ENCODE data around the gene FGD5.

The FGD5 gene

DNA sequence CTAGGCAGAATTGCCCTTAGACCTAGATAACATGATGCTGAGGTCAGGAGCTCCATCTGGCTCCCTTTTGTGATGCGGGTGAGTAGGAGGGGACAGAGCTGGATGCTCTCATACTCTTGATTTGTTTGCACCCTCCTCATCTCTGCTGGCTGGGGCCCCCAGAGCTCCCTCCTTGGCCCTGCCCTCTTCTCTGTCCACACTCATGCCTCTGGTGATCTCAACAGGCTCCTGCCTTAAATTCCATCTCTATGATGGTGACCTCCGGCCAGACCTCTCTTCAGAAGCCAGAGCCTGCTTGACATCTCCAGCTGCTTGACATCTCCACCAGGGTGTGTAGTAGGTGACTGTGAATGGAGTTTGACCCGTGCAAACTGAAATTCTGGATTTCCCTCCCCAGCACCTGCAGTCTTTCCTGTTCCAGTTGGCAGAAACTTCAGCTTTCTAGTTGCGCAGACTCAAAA lies 4.3 kb upstream of the FGD5 start:
- Histone ChIP-seq H2AFZ (ENCODE audit: low read depth, low read length) (no peak overlapping the region), H3K4me3 (ENCODE audit: low read depth in 1 of 2, low read length in 2 of 2) (no peak overlapping the region), H3K27me3 (ENCODE audit: insufficient read depth, low read length, poor library complexity) (no peaks in the 10 kb centered on the region), H3K9me3 (ENCODE audit: insufficient read depth, low read length, severe bottlenecking) (no peaks in the 10 kb centered on the region), H3K27ac (ENCODE audit: low read length) (no peak overlapping the region), H3K79me2 (ENCODE audit: insufficient read depth, low read length) (no peaks in the 10 kb centered on the region), H3K4me2 (ENCODE audit: insufficient read depth, low read length) (no peak overlapping the region), H3K9ac (ENCODE audit: low read depth, low read length) (no peak overlapping the region), H3K36me3 (ENCODE audit: insufficient read depth, low read length) (no peaks in the 10 kb centered on the region), H4K20me1 (ENCODE audit: insufficient read depth, low read length) (no peaks in the 10 kb centered on the region), H3K4me1 (ENCODE audit: insufficient read depth, low read length) (no peaks in the 10 kb centered on the region)
- DNase-seq (no peak), ATAC-seq (ENCODE audit: insufficient read depth, low read depth) (no peak)
- TF ChIP-seq, protein P1, sequence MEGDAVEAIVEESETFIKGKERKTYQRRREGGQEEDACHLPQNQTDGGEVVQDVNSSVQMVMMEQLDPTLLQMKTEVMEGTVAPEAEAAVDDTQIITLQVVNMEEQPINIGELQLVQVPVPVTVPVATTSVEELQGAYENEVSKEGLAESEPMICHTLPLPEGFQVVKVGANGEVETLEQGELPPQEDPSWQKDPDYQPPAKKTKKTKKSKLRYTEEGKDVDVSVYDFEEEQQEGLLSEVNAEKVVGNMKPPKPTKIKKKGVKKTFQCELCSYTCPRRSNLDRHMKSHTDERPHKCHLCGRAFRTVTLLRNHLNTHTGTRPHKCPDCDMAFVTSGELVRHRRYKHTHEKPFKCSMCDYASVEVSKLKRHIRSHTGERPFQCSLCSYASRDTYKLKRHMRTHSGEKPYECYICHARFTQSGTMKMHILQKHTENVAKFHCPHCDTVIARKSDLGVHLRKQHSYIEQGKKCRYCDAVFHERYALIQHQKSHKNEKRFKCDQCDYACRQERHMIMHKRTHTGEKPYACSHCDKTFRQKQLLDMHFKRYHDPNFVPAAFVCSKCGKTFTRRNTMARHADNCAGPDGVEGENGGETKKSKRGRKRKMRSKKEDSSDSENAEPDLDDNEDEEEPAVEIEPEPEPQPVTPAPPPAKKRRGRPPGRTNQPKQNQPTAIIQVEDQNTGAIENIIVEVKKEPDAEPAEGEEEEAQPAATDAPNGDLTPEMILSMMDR (IDR thresholded peaks at IDR 0.05; ENCODE audit: borderline replicate concordance, extremely low read depth, low read length, poor library complexity, severe bottlenecking), result no peak
- no peak for TF ChIP-seq EZH2 (IDR thresholded peaks at IDR 0.05; ENCODE audit: borderline replicate concordance, low read depth, low read length, severe bottlenecking)

DNA sequence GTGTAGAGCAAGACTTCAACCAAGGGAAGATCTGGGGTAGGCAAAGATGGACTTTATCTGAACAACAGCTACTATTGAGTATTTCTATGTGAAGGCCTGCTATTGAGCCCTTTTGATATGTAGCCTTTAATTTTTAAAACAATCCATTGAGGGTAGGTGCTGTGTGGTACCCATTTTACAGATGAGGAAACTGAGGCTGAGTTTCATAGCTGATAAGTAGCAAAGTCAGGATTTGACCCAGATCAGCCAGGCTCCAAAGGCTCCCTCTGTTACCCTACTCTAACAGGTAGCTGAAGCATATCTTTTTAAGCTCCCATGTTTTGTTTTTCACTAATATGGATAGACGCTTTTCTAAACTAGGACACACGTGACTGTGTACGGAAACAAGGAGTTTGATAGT lies 2.4 kb upstream of the FGD5 start:
- Histone ChIP-seq H3K79me2 (ENCODE audit: insufficient read depth, low read length) (no peaks in the 10 kb centered on the region), H3K27me3 (ENCODE audit: insufficient read depth, low read length, poor library complexity) (no peaks in the 10 kb centered on the region), H3K36me3 (ENCODE audit: insufficient read depth, low read length) (no peaks in the 10 kb centered on the region), H3K27ac (ENCODE audit: low read length) (no peak overlapping the region), H3K4me2 (ENCODE audit: insufficient read depth, low read length) (no peak overlapping the region), H3K4me1 (ENCODE audit: insufficient read depth, low read length) (no peaks in the 10 kb centered on the region), H2AFZ (ENCODE audit: low read depth, low read length) (no peak overlapping the region), H3K9ac (ENCODE audit: low read depth, low read length) (no peak overlapping the region), H4K20me1 (ENCODE audit: insufficient read depth, low read length) (no peaks in the 10 kb centered on the region), H3K4me3 (ENCODE audit: low read depth in 1 of 2, low read length in 2 of 2) (no peak overlapping the region), H3K9me3 (ENCODE audit: insufficient read depth, low read length, severe bottlenecking) (no peaks in the 10 kb centered on the region)
- TF ChIP-seq EZH2 (IDR thresholded peaks at IDR 0.05; ENCODE audit: borderline replicate concordance, low read depth, low read length, severe bottlenecking), result no peak
- TF ChIP-seq, protein P1 (IDR thresholded peaks at IDR 0.05; ENCODE audit: borderline replicate concordance, extremely low read depth, low read length, poor library complexity, severe bottlenecking), result no peak
- ATAC-seq (ENCODE audit: insufficient read depth, low read depth) (no peak), DNase-seq (no peak)

DNA sequence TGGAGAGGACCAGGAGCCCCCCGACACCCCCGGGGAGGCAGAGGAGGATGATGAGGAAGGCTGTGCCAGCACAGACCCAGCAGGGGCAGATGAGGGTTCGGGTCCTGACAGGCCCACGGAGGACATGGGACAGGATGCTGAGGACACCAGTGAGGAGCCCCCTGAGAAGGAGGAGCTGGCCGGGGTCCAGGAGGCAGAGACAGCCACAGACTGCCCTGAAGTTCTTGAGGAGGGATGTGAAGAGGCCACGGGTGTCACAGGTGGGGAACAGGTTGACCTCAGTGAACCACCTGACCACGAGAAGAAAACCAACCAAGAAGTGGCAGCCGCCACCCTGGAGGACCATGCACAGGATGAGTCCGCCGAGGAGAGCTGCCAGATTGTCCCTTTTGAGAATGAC lies 909 bp downstream of the FGD5 start:
- DNase-seq (no peak), ATAC-seq (ENCODE audit: insufficient read depth, low read depth) (no peak)
- TF ChIP-seq EZH2 (IDR thresholded peaks at IDR 0.05; ENCODE audit: borderline replicate concordance, low read depth, low read length, severe bottlenecking), result no peak
- TF ChIP-seq, protein P1 (IDR thresholded peaks at IDR 0.05; ENCODE audit: borderline replicate concordance, extremely low read depth, low read length, poor library complexity, severe bottlenecking), result no peak
- Histone ChIP-seq H4K20me1 (ENCODE audit: insufficient read depth, low read length) (no peaks in the 10 kb centered on the region), H3K4me3 (ENCODE audit: low read depth in 1 of 2, low read length in 2 of 2) (no peak overlapping the region), H3K27me3 (ENCODE audit: insufficient read depth, low read length, poor library complexity) (no peaks in the 10 kb centered on the region), H3K4me1 (ENCODE audit: insufficient read depth, low read length) (no peaks in the 10 kb centered on the region), H3K27ac (ENCODE audit: low read length) (no peak overlapping the region), H3K9ac (ENCODE audit: low read depth, low read length) (no peak overlapping the region), H3K4me2 (ENCODE audit: insufficient read depth, low read length) (no peak overlapping the region), H3K79me2 (ENCODE audit: insufficient read depth, low read length) (no peaks in the 10 kb centered on the region), H2AFZ (ENCODE audit: low read depth, low read length) (no peak overlapping the region), H3K36me3 (ENCODE audit: insufficient read depth, low read length) (no peaks in the 10 kb centered on the region), H3K9me3 (ENCODE audit: insufficient read depth, low read length, severe bottlenecking) (no peaks in the 10 kb centered on the region)

DNA sequence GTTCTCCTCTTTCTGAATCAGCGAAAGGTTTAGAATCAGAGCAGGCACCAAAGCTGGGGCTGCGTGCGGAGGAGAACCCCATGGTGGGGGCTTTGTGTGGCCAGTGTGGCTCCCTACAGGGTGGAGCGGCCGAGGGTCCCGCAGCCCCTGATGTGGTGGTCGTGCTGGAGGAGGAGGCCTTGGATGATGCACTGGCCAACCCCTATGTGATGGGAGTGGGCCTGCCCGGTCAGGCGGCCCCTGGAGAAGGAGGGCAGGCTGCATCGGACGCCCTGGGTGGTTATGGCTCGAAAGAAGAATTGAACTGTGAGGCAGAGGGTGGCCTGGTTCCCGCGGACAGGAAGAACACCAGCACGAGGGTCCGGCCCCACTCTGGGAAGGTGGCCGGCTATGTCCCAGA lies 1.4 kb downstream of the FGD5 start:
- no peaks in the 10 kb centered on the region for H3K27me3 ChIP-seq (ENCODE audit: insufficient read depth, low read length, poor library complexity)

More for the DNA sequence above, 1.4 kb downstream of the FGD5 start:
- H3K4me1 ChIP-seq (ENCODE audit: insufficient read depth, low read length), result no peaks in the 10 kb centered on the region
- no peaks in the 10 kb centered on the region for H3K9me3 ChIP-seq (ENCODE audit: insufficient read depth, low read length, severe bottlenecking)
- DNase-seq (no peak), ATAC-seq (ENCODE audit: insufficient read depth, low read depth) (no peak)
- no peak overlapping the region for H3K4me3 ChIP-seq (ENCODE audit: low read depth in 1 of 2, low read length in 2 of 2)
- no peak overlapping the region for H3K9ac ChIP-seq (ENCODE audit: low read depth, low read length)
- TF ChIP-seq, protein P1 (IDR thresholded peaks at IDR 0.05; ENCODE audit: borderline replicate concordance, extremely low read depth, low read length, poor library complexity, severe bottlenecking), result no peak
- TF ChIP-seq EZH2 (IDR thresholded peaks at IDR 0.05; ENCODE audit: borderline replicate concordance, low read depth, low read length, severe bottlenecking), result no peak
- no peaks in the 10 kb centered on the region for H3K79me2 ChIP-seq (ENCODE audit: insufficient read depth, low read length)
- no peak overlapping the region for H3K4me2 ChIP-seq (ENCODE audit: insufficient read depth, low read length)
- no peak overlapping the region for H3K27ac ChIP-seq (ENCODE audit: low read length)
- no peak overlapping the region for H2AFZ ChIP-seq (ENCODE audit: low read depth, low read length)
- no peaks in the 10 kb centered on the region for H4K20me1 ChIP-seq (ENCODE audit: insufficient read depth, low read length)
- no peaks in the 10 kb centered on the region for H3K36me3 ChIP-seq (ENCODE audit: insufficient read depth, low read length)

All from DND-41 (cell line).